GM23338 (cell line): ENCODE measurements around the gene ATF3.
"Not testable (repeated sequence)": the region's sequence is repeated elsewhere in the genome, so short reads cannot be mapped to it uniquely, and the experiment has no call there.

ENCODE experiments used
- CTCF ChIP-seq, 2 experiments: fragments of 200-600 bp in 1 of 2; sonication (generic) in 1 of 2; conservative IDR thresholded peaks; 2 replicates each; pipeline versions ENCODE4 v1.5.1 to v1.6.1; 2016 to 2017; ENCODE audit warnings: antibody characterized with exemption in 2 of 2, low read depth in 2 of 2, mild to moderate bottlenecking in 2 of 2, moderate library complexity in 1 of 2
- EZH2 ChIP-seq: fragments of 200-600 bp; sonication (generic); IDR thresholded peaks from one replicate; pipeline ENCODE4 v1.8.0; 2017; ENCODE audit warnings: antibody characterized with exemption, mild to moderate bottlenecking, low read depth; ENCODE audit not compliant: unreplicated experiment
- EZH2phosphoT487 ChIP-seq: fragments of 200-600 bp; sonication (generic); IDR thresholded peaks from one replicate; pipeline ENCODE4 v1.8.1; 2018; ENCODE audit warnings: antibody characterized with exemption; ENCODE audit not compliant: unreplicated experiment
- NANOG ChIP-seq: IDR thresholded peaks from 2 replicates; pipeline ENCODE4 v1.6.1; 2016; ENCODE audit warnings: antibody characterized with exemption, borderline replicate concordance

DNA sequence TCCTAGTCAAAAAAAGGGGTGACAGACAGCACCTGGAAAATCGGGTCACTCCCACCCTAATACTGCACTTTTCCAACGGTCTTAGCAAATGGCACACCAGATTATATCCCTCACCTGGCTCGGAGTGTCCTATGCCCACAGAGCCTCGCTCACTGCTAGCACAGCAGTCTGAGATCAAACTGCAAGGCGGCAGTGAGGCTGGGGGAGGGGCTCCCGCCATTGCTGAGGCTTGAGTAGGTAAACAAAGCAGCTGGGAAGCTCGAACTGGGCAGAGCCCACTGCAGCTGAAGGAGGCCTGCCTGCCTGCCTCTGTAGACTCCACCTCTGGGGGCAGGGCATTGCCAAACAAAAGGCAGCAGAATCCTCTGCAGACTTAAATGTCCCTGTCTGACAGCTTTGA, 49.7 kb downstream of the ATF3 start:
- not testable (repeated sequence) for TF ChIP-seq CTCF (conservative IDR thresholded peaks at IDR 0.05; ENCODE audit: low read depth in 2 of 2); NANOG; EZH2phosphoT487; EZH2
